Type B pancreatic cell (in vitro differentiated cells): ENCODE results near the gene PRELID2. TPM values are rescaled to one million over a fixed set of nuclear protein-coding genes. Genes with fewer than 3 reads are reported as not detected.
"Not testable (repeated sequence)": the region's sequence is repeated elsewhere in the genome, so short reads cannot be mapped to it uniquely, and the experiment has no call there.

Experiments used
- DNase-seq: peaks from one replicate; pipeline ENCODE4 v3.0.0; 2021; ENCODE audit warnings: mixed read lengths; ENCODE audit not compliant: unreplicated experiment; ENCODE audit errors: extremely low spot score
- H3K27ac Mint-ChIP-seq: 2 replicates; pipeline ENCODE4 v1.8.0; 2021; ENCODE audit warnings: mild to moderate bottlenecking, mixed read lengths
- H3K27me3 Mint-ChIP-seq: 2 replicates; pipeline ENCODE4 v1.8.0; 2021; ENCODE audit warnings: mixed read lengths
- H3K36me3 Mint-ChIP-seq: 2 replicates; pipeline ENCODE4 v1.8.0; 2021; ENCODE audit warnings: mixed read lengths
- H3K4me1 Mint-ChIP-seq: one replicate; pipeline ENCODE4 v1.8.0; 2021; ENCODE audit warnings: mixed read lengths; ENCODE audit not compliant: unreplicated experiment
- H3K4me3 Mint-ChIP-seq: 2 replicates; pipeline ENCODE4 v1.8.0; 2021; ENCODE audit warnings: mild to moderate bottlenecking, mixed read lengths
- H3K9me3 Mint-ChIP-seq: 2 replicates; pipeline ENCODE4 v1.8.0; 2021; ENCODE audit warnings: mixed read lengths
- CTCF ChIP-seq: fragments of 200-600 bp; sonication (generic); conservative IDR thresholded peaks from 2 replicates; pipeline ENCODE4 v1.5.0; 2021; ENCODE audit warnings: antibody characterized with exemption, mild to moderate bottlenecking
- total RNA-seq: library from RNA; stranded (reverse); gene quantifications from 2 replicates; pipeline ENCODE4 v1.2.1, GENCODE V29; 2021; ENCODE audit warnings: low replicate concordance

The PRELID2 gene
- total RNA-seq, 1 donor from 2014 or later = 19.6 TPM

DNA sequence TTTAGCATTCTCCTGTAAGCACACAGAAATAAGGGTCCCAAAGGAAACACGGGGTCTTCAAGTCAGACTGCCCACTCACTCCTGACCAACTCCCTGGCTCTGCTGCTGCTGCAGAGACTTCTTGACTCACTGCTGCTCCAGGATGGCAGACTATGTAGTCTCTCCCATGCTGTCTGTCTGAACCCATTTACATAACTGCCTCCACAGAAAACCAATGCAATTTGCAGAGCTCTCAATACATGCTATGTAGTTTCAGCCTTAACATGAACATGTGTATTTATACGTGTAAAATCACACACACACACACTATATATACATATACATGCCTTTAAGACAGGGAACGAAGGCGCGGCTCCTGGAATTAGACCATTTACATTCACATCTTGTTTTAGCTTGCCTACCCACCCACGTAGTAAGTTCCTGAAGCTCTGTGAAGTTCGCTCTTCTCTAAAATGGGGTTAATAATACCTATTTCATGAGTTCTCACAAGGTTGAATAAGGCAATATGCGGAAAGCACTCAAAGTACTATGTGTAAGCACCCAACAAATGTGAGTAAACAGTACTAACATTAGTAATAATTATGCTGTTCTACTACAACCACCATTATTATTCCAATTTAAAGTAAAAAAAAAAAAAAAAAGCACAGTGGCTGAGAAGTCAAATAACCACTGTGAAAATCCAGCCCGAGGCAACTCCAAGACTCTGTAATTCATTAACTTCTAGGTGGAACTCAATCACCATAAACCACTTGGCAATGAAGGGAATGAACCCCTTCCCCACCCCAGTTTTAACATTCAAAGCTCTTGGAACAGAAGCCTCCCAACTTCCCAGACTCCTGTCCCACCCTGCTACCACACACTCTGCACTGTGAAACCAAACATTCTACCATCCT lies 31.8 kb downstream of the PRELID2 start:
- Mint-ChIP-seq H3K4me1 (peaks cover 13% of the 10 kb centered on the region), H3K4me3 (no peak overlapping the region), H3K27ac (no peak overlapping the region), H3K9me3 (no peaks in the 10 kb centered on the region), H3K27me3 (no peaks in the 10 kb centered on the region), H3K36me3 (peaks cover 17% of the 10 kb centered on the region)
- no peak for TF ChIP-seq CTCF
- DNase-seq = no peak

DNA sequence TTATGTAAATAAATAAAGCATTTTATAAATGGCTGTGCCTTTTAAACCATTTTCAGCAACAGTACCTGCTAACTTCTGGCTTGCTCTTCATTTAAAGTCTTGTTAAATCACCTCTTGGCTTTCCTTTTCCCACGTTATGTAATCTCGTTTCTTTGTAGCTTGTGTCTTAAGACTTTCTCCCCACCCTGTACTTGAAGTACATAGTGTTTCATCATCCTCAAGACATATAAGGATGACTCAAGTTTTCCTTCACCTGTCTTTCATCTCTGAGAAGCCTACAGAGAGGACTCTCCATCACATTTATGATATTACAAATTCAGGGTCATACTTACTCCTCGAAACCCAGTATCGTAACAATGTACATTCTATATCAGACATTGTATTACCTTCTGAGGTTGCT lies 33.9 kb downstream of the PRELID2 start:
- H3K4me3 Mint-ChIP-seq = no peak overlapping the region
- H3K27me3 Mint-ChIP-seq = no peaks in the 10 kb centered on the region
- no peak overlapping the region for H3K27ac Mint-ChIP-seq
- no peaks in the 10 kb centered on the region for H3K9me3 Mint-ChIP-seq
- peaks cover 10% of the 10 kb centered on the region for H3K4me1 Mint-ChIP-seq
- no peak for TF ChIP-seq CTCF
- no peak for DNase-seq
- peaks cover 17% of the 10 kb centered on the region for H3K36me3 Mint-ChIP-seq

DNA sequence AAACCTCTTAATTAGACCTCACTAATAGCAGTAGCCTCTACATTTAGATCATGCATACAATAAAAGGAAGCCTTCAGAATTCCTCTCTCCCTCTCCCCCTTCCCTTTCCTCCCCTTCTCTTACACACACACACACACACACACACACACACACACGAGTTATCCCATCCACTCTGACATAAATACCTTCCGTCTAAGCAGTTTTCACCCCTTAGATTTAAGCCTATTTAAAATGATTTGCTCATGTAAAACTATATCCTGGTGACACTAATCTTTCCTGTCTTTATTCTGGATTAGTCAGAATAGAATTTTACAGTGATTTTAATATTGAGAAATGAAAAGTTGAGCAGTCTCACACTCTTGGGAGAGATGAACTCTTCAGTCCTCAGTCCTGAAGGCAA lies 35.0 kb downstream of the PRELID2 start:
- no peak overlapping the region for H3K27ac Mint-ChIP-seq
- H3K9me3 Mint-ChIP-seq = no peaks in the 10 kb centered on the region
- no peak for DNase-seq
- no peaks in the 10 kb centered on the region for H3K27me3 Mint-ChIP-seq
- peaks cover 13% of the 10 kb centered on the region for H3K36me3 Mint-ChIP-seq
- H3K4me1 Mint-ChIP-seq = peaks cover 10% of the 10 kb centered on the region
- no peak overlapping the region for H3K4me3 Mint-ChIP-seq
- no peak for TF ChIP-seq CTCF

DNA sequence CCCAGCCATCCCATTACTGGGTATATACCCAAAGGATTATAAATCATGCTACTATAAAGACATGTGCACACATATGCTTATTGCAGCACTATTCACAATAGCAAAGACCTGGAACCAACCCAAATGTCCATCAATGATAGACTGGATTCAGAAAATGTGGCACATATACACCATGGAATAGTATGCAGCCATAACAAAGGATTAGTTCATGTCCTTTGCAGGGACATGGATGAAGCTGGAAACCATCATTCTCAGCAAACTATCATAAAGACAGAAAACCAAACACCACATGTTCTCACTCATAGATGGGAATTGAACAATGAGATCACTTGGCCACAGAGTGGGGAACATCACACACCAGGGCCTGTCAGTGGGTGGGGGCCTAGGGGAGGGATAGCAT lies 36.6 kb downstream of the PRELID2 start:
- not testable (repeated sequence) for H3K4me3 Mint-ChIP-seq, DNase-seq, H3K4me1 Mint-ChIP-seq, H3K27ac Mint-ChIP-seq, H3K27me3 Mint-ChIP-seq, H3K9me3 Mint-ChIP-seq
- H3K36me3 Mint-ChIP-seq = peaks cover 11% of the 10 kb centered on the region

DNA sequence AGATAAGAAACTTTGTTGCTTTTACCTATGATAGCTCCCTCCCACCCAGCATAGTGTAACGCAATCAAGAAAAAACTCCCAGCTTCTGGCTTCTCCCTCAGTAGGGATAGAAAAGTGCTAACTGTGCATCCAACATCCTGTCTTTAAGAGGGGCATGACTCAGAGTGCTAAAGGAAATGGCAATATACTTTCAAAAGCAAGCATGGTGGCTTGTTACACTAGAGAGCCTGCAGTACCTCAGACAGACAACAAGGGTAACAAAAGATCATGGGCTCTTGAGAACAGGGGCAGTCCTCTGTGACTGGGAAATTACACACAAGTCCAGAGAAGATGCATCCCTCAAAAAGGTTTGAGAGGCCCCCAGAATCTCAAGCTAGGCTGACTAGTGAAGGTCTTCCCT lies 37.8 kb downstream of the PRELID2 start:
- Mint-ChIP-seq H3K27ac (no peak overlapping the region), H3K9me3 (no peaks in the 10 kb centered on the region), H3K4me3 (no peak overlapping the region), H3K27me3 (no peaks in the 10 kb centered on the region), H3K4me1 (no peaks in the 10 kb centered on the region), H3K36me3 (peaks cover 6% of the 10 kb centered on the region)
- DNase-seq = no peak
- no peak for TF ChIP-seq CTCF

GRCh38 chr5:145796318-145796717 lies 38.8 kb downstream of the PRELID2 start:
- H3K4me1 Mint-ChIP-seq = no peaks in the 10 kb centered on the region
- no peaks in the 10 kb centered on the region for H3K27me3 Mint-ChIP-seq
- no peaks in the 10 kb centered on the region for H3K9me3 Mint-ChIP-seq
- no peak overlapping the region for H3K4me3 Mint-ChIP-seq
- H3K36me3 Mint-ChIP-seq = peaks cover 4% of the 10 kb centered on the region
- no peak for TF ChIP-seq CTCF
- H3K27ac Mint-ChIP-seq = no peak overlapping the region
- DNase-seq = no peak
